NOMO-1 treated with DMSO at 0.1 percent for 48 hours (cell line): ENCODE results near the gene GLT8D1.

Source experiments
- DNase-seq: peaks from one replicate; lab custom pipeline; 2025; ENCODE audit not compliant: unreplicated experiment; lab: John Stamatoyannopoulos, UW

Gene GLT8D1

GRCh38 chr3:52712291-52713212, 7.0 kb upstream of the GLT8D1 start:
- DNase-seq: no peak

GRCh38 chr3:52710512-52710911, 4.9 kb upstream of the GLT8D1 start:
- peak; percentile 17 for DNase-seq

- peak; percentile 78 for DNase-seq
Measured at GRCh38 chr3:52707585-52707984, 2.0 kb upstream of the GLT8D1 start.

GRCh38 chr3:52705438-52705687, 228 bp downstream of the GLT8D1 start:
- no peak for DNase-seq

- DNase-seq: no peak
Measured at GRCh38 chr3:52704611-52705437, 767 bp downstream of the GLT8D1 start.

GRCh38 chr3:52703341-52703740, 2.2 kb downstream of the GLT8D1 start:
- no peak for DNase-seq

GRCh38 chr3:52697632-52697965, 8.0 kb downstream of the GLT8D1 start:
- no peak for DNase-seq

- DNase-seq: peak; percentile 51
Measured at GRCh38 chr3:52696830-52697631, 8.6 kb downstream of the GLT8D1 start.

GRCh38 chr3:52695798-52696671, 9.6 kb downstream of the GLT8D1 start:
- no peak for DNase-seq

GRCh38 chr3:52694528-52695189, 10.9 kb downstream of the GLT8D1 start:
- DNase-seq: no peak

GRCh38 chr3:52693071-52693470, 12.5 kb downstream of the GLT8D1 start:
- DNase-seq: no peak

- no peak for DNase-seq
Measured at GRCh38 chr3:52690560-52690959, 15.0 kb downstream of the GLT8D1 start.

- DNase-seq: no peak
Measured at GRCh38 chr3:52689151-52689550, 16.4 kb downstream of the GLT8D1 start.

- DNase-seq: no peak
Measured at GRCh38 chr3:52688266-52688665, 17.3 kb downstream of the GLT8D1 start.

- peak; percentile 91 for DNase-seq
Measured at GRCh38 chr3:52685709-52686691, 19.6 kb downstream of the GLT8D1 start, which contains the start of the genes GNL3 and PBRM1. Gene GNL3 (plus strand): TSS chr3:52686032. CDS start chr3:52686093, 61 bp downstream. Gene PBRM1 (minus strand): TSS chr3:52685913.

GRCh38 chr3:52685285-52685708, 20.3 kb downstream of the GLT8D1 start:
- peak; percentile 72 for DNase-seq

- no peak for DNase-seq
Measured at GRCh38 chr3:52684184-52684583, 21.4 kb downstream of the GLT8D1 start.

GRCh38 chr3:52683611-52684010, 22.0 kb downstream of the GLT8D1 start:
- DNase-seq: no peak

GRCh38 chr3:52682016-52682415, 23.6 kb downstream of the GLT8D1 start:
- DNase-seq: no peak
